ENCODE data around the gene LRP4.

LRP4 gene

DNA sequence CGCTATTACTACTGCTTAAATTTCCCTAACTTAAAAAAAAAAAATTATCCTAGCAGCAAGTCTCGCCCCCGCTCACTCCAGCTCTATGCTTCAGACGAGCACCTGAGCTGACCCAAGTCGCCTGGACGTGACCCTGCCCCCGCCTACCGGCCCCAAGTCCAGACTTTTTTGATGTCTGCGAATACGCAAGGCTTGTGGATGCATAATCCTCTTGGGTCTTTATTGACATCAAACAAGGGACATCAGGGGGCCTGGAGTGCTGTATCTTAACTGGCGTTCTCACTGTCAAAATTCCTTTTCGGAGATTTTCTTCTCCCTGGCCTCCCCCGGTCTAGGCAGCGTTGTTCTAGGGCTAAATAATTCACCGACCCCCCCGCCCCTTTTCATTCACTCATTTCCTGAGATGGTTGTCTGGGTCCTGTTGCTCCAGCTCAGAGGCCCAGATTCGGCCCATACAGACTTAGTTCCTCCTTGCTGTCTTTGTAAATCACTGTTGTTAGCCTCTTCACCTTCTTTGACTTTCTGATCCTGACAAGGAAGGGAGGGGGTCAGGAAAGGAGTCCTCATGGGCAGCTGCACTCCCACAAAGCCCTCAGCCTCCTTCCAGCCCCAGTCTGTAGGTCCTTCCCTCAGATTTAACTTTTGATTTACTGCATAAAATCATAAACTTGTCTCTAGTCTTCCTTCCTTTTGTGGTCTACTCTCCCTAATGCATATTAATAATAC is 601 bp upstream of the LRP4 start:
- DNase-seq (ENCODE audit: low read depth in 1 of 2, low spot score in 1 of 2), result no peak

DNA sequence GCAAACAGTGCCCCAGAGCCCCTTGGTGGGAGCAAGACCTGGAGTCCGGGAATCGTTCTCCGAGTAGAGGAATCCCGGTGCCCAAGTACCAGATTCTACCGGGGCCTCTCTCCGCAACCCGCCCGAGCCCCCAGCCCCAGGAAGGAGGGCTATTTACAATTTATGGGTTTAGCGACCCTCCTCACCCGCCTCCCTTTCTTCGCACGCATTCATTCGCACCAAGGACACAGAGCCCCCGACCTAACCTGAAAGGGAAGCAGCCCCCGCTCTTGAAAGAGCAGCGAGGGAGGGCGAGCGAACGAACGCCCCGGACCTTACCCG is 628 bp downstream of the LRP4 start:
- no peak for DNase-seq (ENCODE audit: low read depth in 1 of 2, low spot score in 1 of 2)

DNA sequence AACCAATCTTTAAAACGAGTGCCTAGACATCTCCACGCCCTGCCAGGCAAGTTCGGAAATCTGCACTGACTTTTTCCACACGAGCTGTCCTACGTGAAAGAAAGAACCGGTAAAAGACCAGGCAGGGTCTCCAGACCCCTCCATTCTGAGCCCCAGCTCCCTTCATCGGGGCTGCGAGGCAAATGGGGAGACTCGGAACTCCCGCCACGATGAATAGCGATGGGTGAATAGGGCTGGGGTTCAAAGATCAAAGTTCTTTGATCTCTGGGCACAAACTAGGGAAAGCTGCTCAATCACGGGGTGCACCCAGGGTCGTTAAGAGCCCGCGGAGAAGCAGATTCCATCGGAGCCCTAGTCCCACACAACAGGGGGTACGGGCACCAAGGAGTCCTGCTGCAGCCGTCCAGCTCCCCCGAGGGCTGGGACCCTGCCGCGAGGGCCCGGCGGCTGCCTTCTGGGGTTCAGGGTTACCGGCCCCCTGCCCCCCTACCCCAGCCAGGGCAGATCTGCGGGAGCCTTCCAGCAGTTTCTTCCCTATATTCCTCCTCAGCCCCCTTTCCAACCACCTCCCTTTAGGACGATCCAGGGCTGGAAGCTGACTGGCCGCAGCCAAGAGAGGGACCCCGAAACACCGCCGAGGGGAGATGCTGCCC is 1.1 kb downstream of the LRP4 start:
- DNase-seq (ENCODE audit: low read depth in 1 of 2, low spot score in 1 of 2), result no peak

DNA sequence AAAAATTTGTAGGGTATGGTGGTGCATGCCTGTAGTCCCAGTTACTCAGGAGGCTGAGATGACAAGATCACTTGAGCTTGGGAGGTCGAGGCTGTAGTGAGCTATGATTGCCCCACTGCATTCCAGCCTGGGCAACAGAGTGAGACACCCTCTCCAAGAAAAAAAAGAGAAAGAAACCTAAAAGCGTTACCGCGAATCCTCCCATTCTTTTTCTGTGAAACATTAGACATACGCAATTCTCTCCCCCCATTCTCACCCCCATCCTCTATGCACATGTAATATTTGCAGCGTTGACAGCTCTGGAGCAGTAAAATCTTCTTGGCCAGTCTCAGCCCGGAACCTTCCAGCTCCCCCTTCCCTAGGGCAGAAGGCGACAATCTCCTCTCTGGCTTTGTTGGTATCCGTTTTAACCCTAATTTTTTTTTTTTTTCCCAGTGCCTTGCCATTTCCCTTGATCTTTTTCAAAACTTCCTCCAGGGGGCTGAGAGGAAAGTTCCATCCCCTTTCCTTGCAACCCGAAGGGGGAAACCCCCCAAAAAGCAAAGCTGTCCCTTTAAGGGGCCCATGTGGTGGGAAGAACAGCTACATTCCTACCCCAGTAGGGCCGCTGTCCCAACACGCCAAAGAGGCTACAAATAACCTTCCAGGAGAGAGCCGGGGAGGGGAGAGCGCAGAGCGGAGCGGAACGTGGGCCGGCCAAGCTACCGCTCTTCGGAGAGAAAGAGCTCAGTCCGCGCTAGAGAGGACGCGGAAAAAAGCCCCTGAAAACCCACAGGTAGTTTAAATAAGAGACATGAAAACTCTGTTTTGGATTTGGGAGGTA is 1.9 kb downstream of the LRP4 start:
- DNase-seq (ENCODE audit: low read depth in 1 of 2, low spot score in 1 of 2), result no peak

DNA sequence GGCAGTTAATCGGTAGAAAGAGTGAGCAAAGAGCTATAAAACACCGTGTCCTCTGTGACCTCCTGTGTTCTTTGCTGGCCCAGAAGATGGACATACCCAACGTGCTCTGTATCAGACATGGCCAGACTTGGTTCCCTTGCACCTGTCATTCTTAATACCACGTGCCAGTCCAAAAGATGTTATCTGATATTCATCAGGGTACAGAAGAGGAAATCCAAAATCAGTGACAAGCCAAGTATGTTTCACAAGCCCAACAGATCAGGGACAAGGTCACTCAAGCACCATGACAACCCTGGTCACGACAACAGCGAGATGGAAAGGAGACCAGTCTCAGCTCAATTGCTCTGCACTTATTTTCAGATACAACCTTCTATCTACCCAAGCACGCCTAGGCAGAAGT is 3.4 kb downstream of the LRP4 start:
- DNase-seq (ENCODE audit: low read depth in 1 of 2, low spot score in 1 of 2), result no peak

GRCh38 chr11:46914363-46914762 is 4.0 kb downstream of the LRP4 start:
- DNase-seq (ENCODE audit: low read depth in 1 of 2, low spot score in 1 of 2), result no peak

- DNase-seq (ENCODE audit: low read depth in 1 of 2, low spot score in 1 of 2), result no peak
Observed at GRCh38 chr11:46913484-46913883, 4.9 kb downstream of the LRP4 start.

DNA sequence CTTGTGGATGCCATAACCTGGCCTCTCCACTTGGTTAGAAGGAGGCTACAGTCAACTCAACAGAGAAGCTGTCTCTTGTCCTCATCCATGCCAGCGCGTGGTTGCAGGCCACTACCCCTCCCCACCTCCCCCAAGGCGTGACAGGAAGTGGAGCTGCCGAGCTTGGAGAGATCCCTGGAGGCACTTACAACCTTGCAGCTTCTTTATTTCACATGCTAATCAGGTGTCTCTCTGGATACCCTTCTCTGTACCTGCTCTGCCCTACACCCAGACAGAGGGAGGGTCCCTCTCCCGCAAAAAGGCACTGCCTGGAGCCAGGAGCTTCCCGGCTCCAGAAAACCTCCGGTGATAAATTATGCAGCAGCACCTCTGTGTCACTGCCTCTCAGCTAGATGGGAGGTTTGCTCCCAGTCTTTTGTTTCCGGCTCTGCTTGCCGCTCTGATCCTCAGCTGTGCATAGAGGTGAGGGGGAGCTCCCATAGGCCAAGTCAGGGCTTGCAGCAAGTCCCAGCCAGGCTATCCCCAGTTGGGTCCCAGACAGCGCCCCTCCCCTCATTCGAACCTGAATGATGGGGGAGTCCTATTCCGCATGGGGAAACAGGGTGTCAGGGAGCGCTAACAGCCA is 5.7 kb downstream of the LRP4 start:
- DNase-seq (ENCODE audit: low read depth in 1 of 2, low spot score in 1 of 2), result no peak

- no peak for DNase-seq (ENCODE audit: low read depth in 1 of 2, low spot score in 1 of 2)
Observed at GRCh38 chr11:46907606-46908005, 10.7 kb downstream of the LRP4 start.

DNA sequence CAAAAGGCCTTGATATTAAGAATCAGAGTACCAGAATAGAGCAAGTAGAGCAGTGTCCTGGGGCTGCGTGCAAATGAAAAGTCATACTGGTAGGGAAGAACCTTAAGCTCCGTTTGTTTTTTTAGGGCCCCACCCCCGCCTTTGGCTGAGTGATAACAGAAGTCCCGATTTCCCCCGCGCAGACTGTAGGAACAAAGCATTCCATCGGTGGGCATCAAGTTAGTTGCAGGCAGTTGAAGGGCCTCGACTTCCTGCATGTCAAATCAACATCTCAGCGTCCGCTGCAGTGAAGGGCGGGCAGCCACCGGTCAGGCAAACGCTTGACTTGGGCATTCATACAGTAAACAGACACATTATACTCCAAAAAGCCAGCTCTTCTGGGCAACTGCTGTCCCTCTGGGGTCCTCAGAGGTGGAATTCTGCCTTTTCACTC is 11.7 kb downstream of the LRP4 start:
- DNase-seq (ENCODE audit: low read depth in 1 of 2, low spot score in 1 of 2), result no peak

DNA sequence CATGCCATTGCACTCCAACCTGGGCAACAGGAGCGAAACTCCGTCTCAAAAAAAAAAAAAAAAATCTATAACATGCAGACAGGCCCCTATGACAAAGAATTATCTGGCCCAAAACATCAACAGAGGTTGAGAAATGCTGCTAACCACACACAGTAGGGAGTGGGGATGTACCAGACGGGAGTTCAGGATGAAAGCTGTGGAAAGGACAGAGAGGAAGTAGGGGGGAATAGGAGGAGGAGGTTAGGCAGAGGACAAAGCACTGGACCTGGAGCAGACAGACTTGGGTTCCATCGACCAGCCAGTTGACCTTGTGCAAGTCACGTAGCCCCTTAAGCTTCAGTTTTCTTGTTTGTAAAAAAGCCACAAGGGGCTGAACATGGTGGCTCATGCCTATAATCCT is 12.5 kb downstream of the LRP4 start:
- DNase-seq (ENCODE audit: low read depth in 1 of 2, low spot score in 1 of 2), result no peak

GRCh38 chr11:46903846-46904245 is 14.5 kb downstream of the LRP4 start:
- no peak for DNase-seq (ENCODE audit: low read depth in 1 of 2, low spot score in 1 of 2)

GRCh38 chr11:46902694-46903093 is 15.7 kb downstream of the LRP4 start:
- no peak for DNase-seq (ENCODE audit: low read depth in 1 of 2, low spot score in 1 of 2)

DNA sequence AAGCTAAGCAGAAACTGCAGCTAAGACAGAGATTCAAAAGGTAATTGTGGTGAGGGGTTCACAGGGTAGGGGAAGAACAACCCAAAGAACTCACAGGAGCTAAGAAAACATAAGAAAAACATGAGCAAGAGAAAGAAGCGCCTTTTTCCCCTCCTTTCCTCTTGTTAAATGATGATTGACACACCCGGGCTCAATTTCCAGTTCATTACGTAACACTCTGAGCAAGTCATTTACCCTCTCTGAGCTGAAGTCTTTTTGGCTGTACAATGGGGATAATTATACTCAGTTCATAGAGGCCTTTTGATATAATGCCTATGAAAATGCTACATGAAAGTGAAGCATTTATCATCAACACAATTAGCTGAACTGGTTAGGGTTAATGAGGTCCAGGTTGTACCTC is 17.2 kb downstream of the LRP4 start:
- DNase-seq (ENCODE audit: low read depth in 1 of 2, low spot score in 1 of 2), result no peak

- no peak for DNase-seq (ENCODE audit: low read depth in 1 of 2, low spot score in 1 of 2)
Observed at GRCh38 chr11:46900091-46900746, 18.1 kb downstream of the LRP4 start.

DNA sequence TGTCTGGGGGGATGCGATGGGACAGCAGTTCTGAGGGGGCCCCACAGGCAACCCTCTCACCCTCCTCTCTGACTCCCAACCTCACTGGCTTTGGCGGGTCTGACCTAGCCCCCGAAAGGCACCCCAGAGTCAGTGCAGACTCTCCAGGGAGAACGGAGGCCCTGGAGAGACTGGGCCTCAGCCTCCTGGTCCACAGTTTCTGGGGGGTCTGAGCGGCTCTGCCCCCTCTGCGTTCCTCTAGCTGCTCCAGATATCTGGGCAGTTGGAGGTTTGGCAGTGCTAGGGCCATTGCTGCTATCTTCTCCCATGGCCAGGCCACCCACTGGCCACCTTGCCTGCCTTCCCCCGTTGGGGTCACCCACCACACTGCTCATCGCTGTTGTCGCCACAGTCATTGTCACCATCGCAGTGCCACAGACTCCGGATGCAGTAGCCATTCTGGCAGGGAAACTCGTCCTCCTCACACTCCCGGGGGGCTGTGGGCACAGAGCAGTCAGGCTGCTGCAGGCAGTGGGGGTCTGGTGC is 18.8 kb downstream of the LRP4 start:
- no peak for DNase-seq (ENCODE audit: low read depth in 1 of 2, low spot score in 1 of 2)

DNA sequence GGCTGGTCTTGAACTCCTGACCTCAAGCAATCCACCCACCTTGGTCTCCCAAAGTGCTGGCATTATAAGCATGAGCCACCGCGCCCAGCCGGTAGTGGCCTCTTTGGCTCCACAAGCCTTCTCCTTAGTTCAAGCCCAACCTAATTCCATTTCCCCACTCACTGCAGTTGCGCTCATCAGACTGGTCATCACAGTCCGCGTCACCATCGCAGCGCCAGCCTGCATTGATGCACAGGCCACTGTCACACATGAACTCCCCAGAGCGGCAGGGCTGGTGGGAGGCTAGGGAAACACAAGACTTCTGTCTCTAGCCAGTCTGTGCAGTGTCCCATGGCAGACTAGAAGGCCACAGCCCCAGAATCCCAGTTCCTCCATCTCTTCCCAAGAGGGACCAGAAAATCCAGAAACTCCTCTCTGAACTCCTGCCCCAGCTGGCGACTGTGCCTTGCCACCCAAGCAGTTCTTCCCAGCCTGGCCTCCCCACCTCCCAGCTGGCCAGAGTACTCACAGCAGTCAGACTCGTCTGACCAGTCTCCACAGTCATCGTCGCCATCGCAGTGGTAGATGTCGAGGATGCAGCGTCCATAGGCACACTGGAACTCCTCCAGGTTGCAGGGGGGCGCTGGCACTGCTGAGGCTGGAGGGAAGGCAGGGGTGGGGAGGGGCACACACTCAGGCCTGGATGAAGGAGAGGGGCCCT is 19.8 kb downstream of the LRP4 start:
- DNase-seq (ENCODE audit: low read depth in 1 of 2, low spot score in 1 of 2), result no peak

DNA sequence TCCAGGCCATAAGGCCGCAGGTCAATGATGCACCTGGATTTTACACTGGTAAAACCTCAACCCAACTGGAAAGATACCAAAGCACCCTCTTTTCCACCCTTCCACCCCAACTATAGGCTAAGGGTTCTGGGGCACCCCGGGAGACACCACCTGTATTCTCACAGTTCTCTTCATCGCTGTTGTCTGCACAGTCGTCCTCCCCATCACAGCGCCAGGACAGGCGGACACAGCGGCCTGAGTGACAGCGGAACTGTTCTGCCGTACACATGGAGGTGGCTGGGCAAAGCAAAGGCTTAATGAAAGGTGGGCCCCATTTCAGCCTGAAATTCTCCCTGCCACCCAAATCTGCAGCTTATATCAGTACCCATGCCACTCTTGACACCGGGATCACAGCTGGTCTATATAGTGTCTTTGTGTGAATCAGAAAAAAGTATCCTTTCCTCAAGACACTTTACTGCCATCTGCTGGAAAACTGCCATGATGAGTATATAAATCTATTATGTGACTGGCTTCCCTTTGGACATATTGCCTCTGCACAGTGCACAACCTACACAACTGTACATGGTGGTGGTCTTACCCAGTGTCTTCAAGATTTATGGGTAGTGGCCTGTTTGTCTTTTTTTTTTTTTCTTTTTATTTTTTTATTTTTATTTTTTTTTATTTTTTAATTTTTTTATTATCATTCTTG is 21.5 kb downstream of the LRP4 start:
- no peak for DNase-seq (ENCODE audit: low read depth in 1 of 2, low spot score in 1 of 2)

GRCh38 chr11:46895821-46896220 is 22.5 kb downstream of the LRP4 start:
- no peak for DNase-seq (ENCODE audit: low read depth in 1 of 2, low spot score in 1 of 2)

GRCh38 chr11:46894961-46895360 is 23.4 kb downstream of the LRP4 start:
- DNase-seq (ENCODE audit: low read depth in 1 of 2, low spot score in 1 of 2), result no peak

Measured in stimulated activated CD4-positive, alpha-beta T cell treated with anti-CD3 and anti-CD28 coated beads, Interleukin-15, amount 100 ng/mL, for 1 hour (primary cell).